Spleen (tissue), 11 donors: Measurements from ENCODE around the gene DRC1. TPM values are rescaled to one million over a fixed set of nuclear protein-coding genes. Genes with fewer than 3 reads are reported as not detected.

Source experiments
- DNase-seq: peaks from one replicate; pipeline ENCODE4 v3.0.0-alpha.2; 2020
- H3K27ac ChIP-seq, 8 donors: fragments of 200-600 bp; sonication (generic) in 7 of 8; 1 replicate in 4 of 8; 2 replicates in 4 of 8; pipeline versions ENCODE4 v1.5.0 to v1.8.0; 2016 to 2021; ENCODE audit warnings: inconsistent platforms in 4 of 8, mild to moderate bottlenecking in 4 of 8, moderate library complexity in 1 of 8
- H3K27me3 ChIP-seq, 7 donors: fragments of 200-600 bp; sonication (generic) in 6 of 7; replicated peaks in 1 of 7; 1 replicate in 4 of 7; 2 replicates in 3 of 7; pipeline versions ENCODE4 v1.5.0 to v1.8.0; 2016 to 2021; ENCODE audit warnings: inconsistent platforms in 3 of 7, mild to moderate bottlenecking in 1 of 7
- H3K36me3 ChIP-seq, 6 donors: fragments of 200-600 bp; sonication (generic) in 5 of 6; 1 replicate in 4 of 6; 2 replicates in 2 of 6; pipeline versions ENCODE4 v1.5.0 to v1.8.0; 2016 to 2021; ENCODE audit warnings: inconsistent platforms in 2 of 6
- H3K4me1 ChIP-seq, 6 donors: fragments of 200-600 bp; sonication (generic) in 5 of 6; 1 replicate in 3 of 6; 2 replicates in 3 of 6; pipeline versions ENCODE4 v1.5.0 to v1.8.0; 2016 to 2021; ENCODE audit warnings: inconsistent platforms in 3 of 6
- H3K4me3 ChIP-seq, 8 donors: fragments of 200-600 bp; sonication (generic) in 7 of 8; 1 replicate in 4 of 8; 2 replicates in 4 of 8; pipeline versions ENCODE4 v1.5.0 to v1.8.0; 2016 to 2021; ENCODE audit warnings: inconsistent platforms in 4 of 8, mild to moderate bottlenecking in 4 of 8, moderate library complexity in 2 of 8
- H3K9me3 ChIP-seq, 8 donors: fragments of 200-600 bp; sonication (generic) in 7 of 8; 1 replicate in 4 of 8; 2 replicates in 4 of 8; pipeline versions ENCODE4 v1.5.0 to v1.8.0; 2016 to 2021; ENCODE audit warnings: inconsistent platforms in 4 of 8
- POLR2A ChIP-seq, 3 donors: fragments of 450-650 bp; IDR thresholded peaks; one replicate each; pipeline ENCODE4 v1.5.1; 2017; ENCODE audit warnings: antibody characterized with exemption in 3 of 3, mild to moderate bottlenecking in 1 of 3
- POLR2AphosphoS5 ChIP-seq, 3 donors: sonication (generic); formaldehyde crosslinking; IDR thresholded peaks; one replicate each; pipeline ENCODE4 v1.5.1; 2017; ENCODE audit warnings: antibody characterized with exemption in 3 of 3
- WGBS, 5 donors: extraction: QIAGEN DNeasy Blood & Tissue Kit in 3 of 5; methylation state at CpG; one replicate each; pipeline versions ENCODE4 v1.1.5 to v1.1.7; 2013 to 2018; 5-methylcytosine and 5-hydroxymethylcytosine counted together
- intact Hi-C: fragments of 100-400 bp; cut with DNase I; formaldehyde crosslinking; loops from one replicate; pipeline ENCODE4 v1.15.0; 2023; ENCODE audit warnings: low total_unique reads
- polyA plus RNA-seq, 3 donors: library from polyadenylated mRNA; stranded (reverse); fragments of 200-250 nt; gene quantifications; one replicate each; pipeline ENCODE4 v1.2.1, GENCODE V29; 2013
- total RNA-seq, 7 donors: library from RNA; depleted of rRNA in 3 of 7; stranded (reverse); fragments of >200 nt in 3 of 7; fragmentation: NEBNext Ultra II Directional in 4 of 7; extraction: Animal tissue kit (Norgen Biotek cat#: 25700) in 4 of 7; gene quantifications; one replicate each; pipeline versions ENCODE4 v1.1.0 to v1.2.1, GENCODE V29; 2016 to 2021
- TF ChIP-seq, protein P1 (sequence below), 11 experiments: fragments of 200-600 bp in 7 of 11; fragments of 450-650 bp in 4 of 11; sonication (generic) in 4 of 11; IDR thresholded peaks in 8 of 11; conservative IDR thresholded peaks in 3 of 11; 1 replicate in 7 of 11; 2 replicates in 4 of 11; pipeline versions ENCODE4 v1.4.0 to v1.8.0; 2016 to 2021; ENCODE audit warnings: antibody characterized with exemption in 11 of 11, inconsistent platforms in 4 of 11, mild to moderate bottlenecking in 1 of 11
- donor health status: healthy with polysubstance abuse.
- donor health status: DM: no; HTN: no; CAD: no; lungs with moderate emphysema.
- donor health status: DM: no; HTN: no; CAD: no.
- donor health status: Bipolar disorder and iron deficiency.
- donor health status: healthy.
- donor health status: DM: no; HTN: no; CAD: no.
- donor health status: DM: yes; HTN: yes; CAD: no.

The DRC1 gene
- total and polyA plus RNA-seq, 10 donors, result 0.04 to 0.25 (median 0.23) TPM; not detected in 7

DNA sequence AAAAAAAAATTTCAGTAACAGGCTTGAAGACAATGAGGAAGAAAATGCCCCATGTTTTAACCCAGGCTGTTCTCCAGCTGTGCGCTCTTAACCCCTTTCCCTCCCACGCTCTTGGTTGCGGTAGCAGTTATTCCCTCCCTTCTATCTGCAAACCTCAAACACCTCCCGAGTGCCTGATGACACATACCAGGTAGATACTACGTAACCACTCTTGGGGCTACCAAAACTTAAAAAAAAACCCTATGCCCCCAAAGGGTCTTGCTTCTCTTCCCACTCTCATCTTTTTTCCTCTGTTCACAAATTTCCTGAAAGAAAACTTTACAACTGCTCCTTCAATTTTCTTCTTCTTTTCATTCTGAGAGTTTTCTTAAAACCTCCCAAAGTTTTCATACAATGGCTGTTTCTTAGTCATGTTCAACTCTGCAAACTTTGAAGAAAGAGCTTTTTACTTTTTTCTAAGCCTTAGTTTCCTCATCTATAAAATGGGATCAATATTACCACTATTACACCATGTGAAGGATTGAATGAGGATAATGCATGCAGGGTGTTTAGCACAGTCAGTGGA lies 4.9 kb upstream of the DRC1 start:
- 76 to 86% (median 83%) methylated on average over 5 of the region's 5 CpGs for WGBS, 5 donors
- Histone ChIP-seq H3K4me1 (peaks cover 0 to 6% (median 3%) of the 10 kb centered on the region in 6 donors), H3K4me3 (no peak overlapping the region), H3K27me3 (peaks cover 0 to 12% (median 4%) of the 10 kb centered on the region in 7 donors), H3K27ac (no peak overlapping the region), H3K9me3 (no peaks in the 10 kb centered on the region), H3K36me3 (peaks cover 0 to 45% (median 0%) of the 10 kb centered on the region in 6 donors)
- no peak for DNase-seq
- TF ChIP-seq POLR2A (IDR thresholded peaks at IDR 0.05) (no peak), POLR2AphosphoS5 (IDR thresholded peaks at IDR 0.05) (no peak)
- TF ChIP-seq, protein P1, sequence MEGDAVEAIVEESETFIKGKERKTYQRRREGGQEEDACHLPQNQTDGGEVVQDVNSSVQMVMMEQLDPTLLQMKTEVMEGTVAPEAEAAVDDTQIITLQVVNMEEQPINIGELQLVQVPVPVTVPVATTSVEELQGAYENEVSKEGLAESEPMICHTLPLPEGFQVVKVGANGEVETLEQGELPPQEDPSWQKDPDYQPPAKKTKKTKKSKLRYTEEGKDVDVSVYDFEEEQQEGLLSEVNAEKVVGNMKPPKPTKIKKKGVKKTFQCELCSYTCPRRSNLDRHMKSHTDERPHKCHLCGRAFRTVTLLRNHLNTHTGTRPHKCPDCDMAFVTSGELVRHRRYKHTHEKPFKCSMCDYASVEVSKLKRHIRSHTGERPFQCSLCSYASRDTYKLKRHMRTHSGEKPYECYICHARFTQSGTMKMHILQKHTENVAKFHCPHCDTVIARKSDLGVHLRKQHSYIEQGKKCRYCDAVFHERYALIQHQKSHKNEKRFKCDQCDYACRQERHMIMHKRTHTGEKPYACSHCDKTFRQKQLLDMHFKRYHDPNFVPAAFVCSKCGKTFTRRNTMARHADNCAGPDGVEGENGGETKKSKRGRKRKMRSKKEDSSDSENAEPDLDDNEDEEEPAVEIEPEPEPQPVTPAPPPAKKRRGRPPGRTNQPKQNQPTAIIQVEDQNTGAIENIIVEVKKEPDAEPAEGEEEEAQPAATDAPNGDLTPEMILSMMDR (IDR thresholded peaks at IDR 0.05 in 8 of 11, conservative IDR thresholded peaks at IDR 0.05 in 3 of 11), result no peak
- intact Hi-C loops, result no loop called here

DNA sequence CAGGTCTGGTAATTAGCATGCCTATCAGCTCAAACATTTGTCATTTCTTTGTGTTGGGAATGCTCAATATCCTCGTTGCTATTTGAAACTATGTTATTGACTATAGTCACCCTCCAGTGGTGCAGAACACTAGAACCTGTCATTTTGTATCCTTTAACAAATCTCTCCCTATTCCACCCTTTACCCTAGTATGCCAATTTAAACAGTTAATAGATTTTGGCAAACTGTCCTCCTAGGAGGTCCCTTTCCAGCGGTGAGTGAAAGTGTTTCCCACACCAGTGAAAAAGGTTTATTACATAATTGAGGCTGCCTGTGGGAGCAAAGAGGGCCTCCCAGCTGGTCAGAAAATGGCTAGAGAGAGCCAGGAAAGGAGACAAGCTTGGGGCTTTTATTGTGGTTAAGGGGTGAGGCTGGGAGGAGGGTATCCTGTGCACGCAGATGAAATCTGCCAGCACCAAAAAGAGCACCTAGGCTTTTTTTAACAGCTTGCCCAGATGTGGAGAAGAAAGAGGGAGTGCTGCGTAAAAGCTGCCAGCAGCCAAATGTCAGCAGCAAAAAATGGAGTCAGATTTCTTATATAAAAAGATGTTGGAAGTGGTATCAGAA lies 1.8 kb upstream of the DRC1 start:
- Histone ChIP-seq H3K27ac (no peak overlapping the region), H3K4me1 (peaks cover 0 to 11% (median 8%) of the 10 kb centered on the region in 6 donors), H3K36me3 (peaks cover 0 to 16% (median 0%) of the 10 kb centered on the region in 6 donors), H3K4me3 (no peak overlapping the region), H3K27me3 (peaks cover 0 to 28% (median 12%) of the 10 kb centered on the region in 7 donors), H3K9me3 (no peaks in the 10 kb centered on the region)
- 38 to 70% (median 45%) methylated on average over 4 of the region's 4 CpGs for WGBS, 5 donors
- TF ChIP-seq, protein P1 (IDR thresholded peaks at IDR 0.05 in 8 of 11, conservative IDR thresholded peaks at IDR 0.05 in 3 of 11), result no peak
- TF ChIP-seq POLR2A (IDR thresholded peaks at IDR 0.05), result no peak
- DNase-seq, result no peak
- intact Hi-C loops, result no loop called here

DNA sequence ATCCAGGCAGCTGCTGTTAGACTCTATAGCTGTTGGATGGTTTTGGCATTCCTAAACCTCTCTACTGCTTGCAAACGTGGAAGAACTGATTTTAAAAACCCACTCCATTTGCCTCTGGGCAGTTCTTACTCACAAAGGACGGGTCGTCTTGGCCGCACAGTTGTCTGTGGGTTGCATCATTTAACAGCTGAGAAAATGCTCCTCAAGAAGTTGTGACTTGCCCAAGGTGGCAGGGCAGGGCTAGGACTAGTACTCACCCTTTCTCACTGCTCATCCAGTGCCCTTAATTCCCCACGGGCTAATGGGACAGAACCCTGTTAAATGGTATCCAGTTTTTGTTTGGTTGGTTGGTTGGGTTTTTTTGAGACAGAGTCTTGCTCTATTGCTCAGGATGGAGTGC lies 997 bp upstream of the DRC1 start:
- 56 to 95% (median 89%) methylated on average over 5 of the region's 5 CpGs for WGBS, 5 donors
- no peak overlapping the region for H3K4me3 ChIP-seq
- TF ChIP-seq POLR2A (IDR thresholded peaks at IDR 0.05), result no peak
- no peak for TF ChIP-seq POLR2AphosphoS5 (IDR thresholded peaks at IDR 0.05)
- TF ChIP-seq, protein P1 (IDR thresholded peaks at IDR 0.05 in 8 of 11, conservative IDR thresholded peaks at IDR 0.05 in 3 of 11), result no peak
- no peak for DNase-seq
- H3K4me1 ChIP-seq, result peaks cover 0 to 11% (median 8%) of the 10 kb centered on the region in 6 donors
- intact Hi-C loops, result no loop called here
- H3K27me3 ChIP-seq, result peaks cover 0 to 28% (median 12%) of the 10 kb centered on the region in 7 donors
- H3K27ac ChIP-seq, result no peak overlapping the region
- H3K9me3 ChIP-seq, result no peaks in the 10 kb centered on the region
- H3K36me3 ChIP-seq, result peaks cover 0 to 7% (median 0%) of the 10 kb centered on the region in 6 donors

DNA sequence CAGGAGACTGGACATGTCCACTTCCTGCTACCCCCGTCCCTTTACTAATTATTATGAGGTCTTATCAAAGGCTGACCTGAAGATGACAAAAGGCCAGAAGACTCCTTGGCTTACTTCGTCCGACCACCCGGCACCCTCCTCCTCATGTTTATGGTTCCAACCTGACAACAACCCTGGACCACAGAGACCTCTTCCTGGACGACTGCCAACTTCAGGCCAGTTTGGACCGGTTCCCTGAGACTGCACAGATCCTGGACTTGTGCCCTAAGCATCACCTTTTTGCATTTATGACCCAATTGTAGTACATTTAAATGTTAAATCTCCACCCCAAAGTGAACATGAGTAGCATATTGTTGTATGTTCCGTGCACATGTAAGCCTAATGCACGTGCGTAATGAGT lies 5.8 kb downstream of the DRC1 start:
- Histone ChIP-seq H3K36me3 (no peaks in the 10 kb centered on the region), H3K4me1 (peaks cover 0 to 7% (median 0%) of the 10 kb centered on the region in 6 donors), H3K4me3 (no peak overlapping the region), H3K27me3 (peaks cover 0 to 19% (median 3%) of the 10 kb centered on the region in 7 donors), H3K27ac (no peak overlapping the region), H3K9me3 (no peaks in the 10 kb centered on the region)
- TF ChIP-seq POLR2A (IDR thresholded peaks at IDR 0.05), result no peak
- TF ChIP-seq, protein P1 (IDR thresholded peaks at IDR 0.05 in 8 of 11, conservative IDR thresholded peaks at IDR 0.05 in 3 of 11), result no peak
- no peak for TF ChIP-seq POLR2AphosphoS5 (IDR thresholded peaks at IDR 0.05)
- 74 to 87% (median 77%) methylated on average over 9 of the region's 9 CpGs for WGBS, 5 donors
- intact Hi-C loops, result no loop called here
- DNase-seq, result no peak
